Measurements from ENCODE around the gene PCBP3. TPM values are rescaled to one million over a fixed set of nuclear protein-coding genes. Genes with fewer than 3 reads are reported as not detected.

The PCBP3 gene
- total RNA-seq, 1 experiment from 2014 or later: 10.9 TPM

DNA sequence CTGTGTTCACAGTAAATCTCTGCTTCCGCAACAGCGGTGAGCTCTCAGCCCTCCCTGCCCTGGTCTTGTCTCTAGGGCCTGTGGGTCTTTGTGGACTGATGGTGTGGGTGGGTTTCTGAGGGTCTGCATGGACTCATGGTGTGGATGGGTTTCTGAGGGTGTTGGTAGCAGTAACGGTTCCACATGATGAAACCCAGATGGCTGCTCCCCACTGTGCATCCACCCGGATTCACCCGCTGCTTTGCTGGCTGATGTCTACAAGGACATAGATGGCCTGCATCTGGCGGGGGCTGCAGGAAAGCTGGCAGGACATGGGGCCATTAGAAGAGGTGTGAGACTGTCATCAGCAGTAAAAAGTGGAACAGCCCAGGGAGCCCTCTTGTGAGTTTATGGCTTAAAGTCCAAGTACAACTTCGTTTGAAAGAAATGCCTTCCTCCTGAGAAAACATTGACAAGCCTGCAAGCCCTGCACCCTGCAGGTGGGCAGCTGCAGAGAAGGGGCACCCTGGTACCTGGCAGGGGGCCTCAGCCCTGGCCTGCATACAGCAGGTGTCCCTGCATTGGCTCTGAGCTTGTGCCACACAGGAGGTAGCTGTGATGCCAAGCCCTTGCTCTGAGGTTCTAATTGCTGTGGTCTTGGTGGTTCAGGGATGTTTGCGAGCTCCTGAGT lies 181.2 kb downstream of the PCBP3 start:
- Histone ChIP-seq H3K4me2 (ENCODE audit: insufficient read depth, insufficient read length, low read length) (no peak overlapping the region), H3K9me3 (ENCODE audit: control insufficient read depth, low read depth, low read length) (no peaks in the 10 kb centered on the region), H3K23me2 (ENCODE audit: insufficient read length, low read depth, low read length, poor library complexity, severe bottlenecking) (peaks cover 2% of the 10 kb centered on the region), H3K4me1 (ENCODE audit: insufficient read depth, low read length) (0 out of 2 replicates have a peak, but pooled peaks cover 2% of the 10 kb centered on the region), H2BK5ac (ENCODE audit: insufficient read length, low read length) (no peak overlapping the region), H3K79me2 (ENCODE audit: insufficient read depth, low read length) (no peaks in the 10 kb centered on the region), H2AK5ac (ENCODE audit: insufficient read length, low read length) (no peak overlapping the region), H2AFZ (ENCODE audit: low read length) (no peak overlapping the region), H2BK20ac (ENCODE audit: low read depth, low read length, poor library complexity, severe bottlenecking) (no peak overlapping the region), H4K91ac (ENCODE audit: insufficient read length, low read depth, low read length) (no peak overlapping the region), H3K56ac (ENCODE audit: insufficient read length, low read depth, low read length) (no peak overlapping the region), H3K18ac (ENCODE audit: insufficient read length, low read depth, low read length) (no peak overlapping the region), H3K27ac (ENCODE audit: insufficient read length, low read depth, low read length) (no peak overlapping the region), H3T11ph (ENCODE audit: low read length) (no peak overlapping the region), H4K20me1 (ENCODE audit: control insufficient read depth, insufficient read depth, insufficient read length) (no peaks in the 10 kb centered on the region), H2BK120ac (ENCODE audit: low read depth, low read length, poor library complexity, severe bottlenecking) (no peak overlapping the region), H4K5ac (ENCODE audit: insufficient read length, low read depth, low read length) (no peak overlapping the region), H3K14ac (ENCODE audit: insufficient read depth, low read length) (no peak overlapping the region), H2BK12ac (ENCODE audit: insufficient read length, low read depth, low read length) (no peak overlapping the region), H3K27me3 (ENCODE audit: insufficient read depth, low read length) (no peaks in the 10 kb centered on the region), H4K8ac (replicated peaks; ENCODE audit: insufficient read length, low read depth, low read length) (no peak overlapping the region), H3K23ac (ENCODE audit: insufficient read length, low read depth, low read length) (no peak overlapping the region), H3K4ac (ENCODE audit: low read depth, low read length) (no peak overlapping the region), H3K79me1 (ENCODE audit: insufficient read depth, low read depth, low read length, poor library complexity, severe bottlenecking) (no peaks in the 10 kb centered on the region), H3K9ac (ENCODE audit: extremely low read depth, insufficient read length, low read length) (no peak overlapping the region), H2BK15ac (ENCODE audit: low read depth, low read length) (no peak overlapping the region)
- H3K4me1 Mint-ChIP-seq: peaks cover 18 to 29% of the 10 kb centered on the region in 2 experiments
- H3K4me3 Mint-ChIP-seq: no peak overlapping the region
- no CpG with 5 or more reads among the region's 8 CpGs for WGBS (ENCODE audit: extremely low coverage, insufficient read length, low lambda C conversion rate)
- DNase-seq: no peak
- no peak overlapping the region for H3K27ac Mint-ChIP-seq
- no peaks in the 10 kb centered on the region; the same call in 1 of the 2 replicates for H3K27me3 Mint-ChIP-seq (ENCODE audit: low read depth)
- TF ChIP-seq, protein P1, sequence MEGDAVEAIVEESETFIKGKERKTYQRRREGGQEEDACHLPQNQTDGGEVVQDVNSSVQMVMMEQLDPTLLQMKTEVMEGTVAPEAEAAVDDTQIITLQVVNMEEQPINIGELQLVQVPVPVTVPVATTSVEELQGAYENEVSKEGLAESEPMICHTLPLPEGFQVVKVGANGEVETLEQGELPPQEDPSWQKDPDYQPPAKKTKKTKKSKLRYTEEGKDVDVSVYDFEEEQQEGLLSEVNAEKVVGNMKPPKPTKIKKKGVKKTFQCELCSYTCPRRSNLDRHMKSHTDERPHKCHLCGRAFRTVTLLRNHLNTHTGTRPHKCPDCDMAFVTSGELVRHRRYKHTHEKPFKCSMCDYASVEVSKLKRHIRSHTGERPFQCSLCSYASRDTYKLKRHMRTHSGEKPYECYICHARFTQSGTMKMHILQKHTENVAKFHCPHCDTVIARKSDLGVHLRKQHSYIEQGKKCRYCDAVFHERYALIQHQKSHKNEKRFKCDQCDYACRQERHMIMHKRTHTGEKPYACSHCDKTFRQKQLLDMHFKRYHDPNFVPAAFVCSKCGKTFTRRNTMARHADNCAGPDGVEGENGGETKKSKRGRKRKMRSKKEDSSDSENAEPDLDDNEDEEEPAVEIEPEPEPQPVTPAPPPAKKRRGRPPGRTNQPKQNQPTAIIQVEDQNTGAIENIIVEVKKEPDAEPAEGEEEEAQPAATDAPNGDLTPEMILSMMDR (conservative IDR thresholded peaks at IDR 0.05): no peak
- H3K9me3 Mint-ChIP-seq: no peaks in the 10 kb centered on the region
- no peaks in the 10 kb centered on the region for H3K36me3 Mint-ChIP-seq (ENCODE audit: insufficient read depth in 1 of 3, low read depth in 3 of 3)
